Body of pancreas (tissue), 4 donors: Measurements from ENCODE around the gene STK17A.

Experiments used
- CTCF ChIP-seq, 7 experiments: fragments of 450-650 bp in 4 of 7; fragments of 200-600 bp in 3 of 7; sonication (generic) in 3 of 7; IDR thresholded peaks; one replicate each; pipeline ENCODE4 v1.5.1; 2016 to 2019; ENCODE audit warnings: antibody characterized with exemption in 7 of 7
- POLR2A ChIP-seq, 3 donors: fragments of 450-650 bp; IDR thresholded peaks; one replicate each; pipeline ENCODE4 v1.6.1; 2016; ENCODE audit warnings: antibody characterized with exemption in 3 of 3, mild to moderate bottlenecking in 2 of 3

DNA sequence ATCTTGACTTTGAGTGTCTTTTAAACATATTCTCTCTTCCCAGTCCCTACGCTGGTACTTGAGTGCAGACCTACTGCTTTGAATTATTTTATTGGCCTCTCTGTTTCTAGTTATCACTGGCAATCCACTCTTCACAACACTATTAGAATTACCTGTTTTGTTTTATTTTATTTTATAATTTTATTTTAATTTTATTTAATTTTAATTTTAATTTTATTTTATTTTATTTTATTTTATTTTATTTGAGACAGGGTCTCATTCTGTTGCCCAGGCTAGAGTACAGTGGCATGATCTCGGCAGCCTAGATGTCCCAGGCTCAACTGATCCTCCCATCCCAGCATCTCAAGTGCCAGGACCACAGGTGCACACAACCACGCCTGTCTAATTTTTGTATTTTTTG is 6.8 kb downstream of the STK17A start:
- TF ChIP-seq CTCF (IDR thresholded peaks at IDR 0.05) (no peak), POLR2A (IDR thresholded peaks at IDR 0.05) (no peak)
